Osteocyte (in vitro differentiated cells): Measurements from ENCODE around the gene DNAJB6. TPM values are rescaled to one million over a fixed set of nuclear protein-coding genes. Genes with fewer than 3 reads are reported as not detected.
A peak's percentile ranks its signal among the peaks of the same experiment; 100 is the strongest.

Experiments
- DNase-seq: peaks from one replicate; pipeline ENCODE4 v3.0.0; 2021; ENCODE audit warnings: mixed read lengths; ENCODE audit not compliant: unreplicated experiment; ENCODE audit errors: extremely low spot score
- H3K27ac Mint-ChIP-seq: one replicate; pipeline ENCODE4 v1.8.0; 2021; ENCODE audit warnings: mild to moderate bottlenecking, mixed read lengths; ENCODE audit not compliant: unreplicated experiment
- H3K27me3 Mint-ChIP-seq: one replicate; pipeline ENCODE4 v1.8.0; 2021; ENCODE audit warnings: mixed read lengths; ENCODE audit not compliant: unreplicated experiment
- H3K36me3 Mint-ChIP-seq: one replicate; pipeline ENCODE4 v1.8.0; 2021; ENCODE audit warnings: mixed read lengths; ENCODE audit not compliant: unreplicated experiment
- H3K4me1 Mint-ChIP-seq: one replicate; pipeline ENCODE4 v1.8.0; 2021; ENCODE audit warnings: mixed read lengths; ENCODE audit not compliant: unreplicated experiment
- H3K4me3 Mint-ChIP-seq: one replicate; pipeline ENCODE4 v1.8.0; 2021; ENCODE audit warnings: mild to moderate bottlenecking, moderate library complexity, mixed read lengths; ENCODE audit not compliant: unreplicated experiment
- H3K9me3 Mint-ChIP-seq: one replicate; pipeline ENCODE4 v1.8.0; 2021; ENCODE audit warnings: mixed read lengths; ENCODE audit not compliant: unreplicated experiment
- total RNA-seq: library from RNA; stranded (reverse); gene quantifications from 2 replicates; pipeline ENCODE4 v1.2.1, GENCODE V29; 2021
- TF ChIP-seq, protein P1 (sequence below): fragments of 200-600 bp; sonication (generic); IDR thresholded peaks from 2 replicates; pipeline ENCODE4 v1.5.0; 2021; ENCODE audit warnings: antibody characterized with exemption, mild to moderate bottlenecking, moderate library complexity

The DNAJB6 gene
- total RNA-seq, 1 donor from 2014 or later: 112 TPM

DNA sequence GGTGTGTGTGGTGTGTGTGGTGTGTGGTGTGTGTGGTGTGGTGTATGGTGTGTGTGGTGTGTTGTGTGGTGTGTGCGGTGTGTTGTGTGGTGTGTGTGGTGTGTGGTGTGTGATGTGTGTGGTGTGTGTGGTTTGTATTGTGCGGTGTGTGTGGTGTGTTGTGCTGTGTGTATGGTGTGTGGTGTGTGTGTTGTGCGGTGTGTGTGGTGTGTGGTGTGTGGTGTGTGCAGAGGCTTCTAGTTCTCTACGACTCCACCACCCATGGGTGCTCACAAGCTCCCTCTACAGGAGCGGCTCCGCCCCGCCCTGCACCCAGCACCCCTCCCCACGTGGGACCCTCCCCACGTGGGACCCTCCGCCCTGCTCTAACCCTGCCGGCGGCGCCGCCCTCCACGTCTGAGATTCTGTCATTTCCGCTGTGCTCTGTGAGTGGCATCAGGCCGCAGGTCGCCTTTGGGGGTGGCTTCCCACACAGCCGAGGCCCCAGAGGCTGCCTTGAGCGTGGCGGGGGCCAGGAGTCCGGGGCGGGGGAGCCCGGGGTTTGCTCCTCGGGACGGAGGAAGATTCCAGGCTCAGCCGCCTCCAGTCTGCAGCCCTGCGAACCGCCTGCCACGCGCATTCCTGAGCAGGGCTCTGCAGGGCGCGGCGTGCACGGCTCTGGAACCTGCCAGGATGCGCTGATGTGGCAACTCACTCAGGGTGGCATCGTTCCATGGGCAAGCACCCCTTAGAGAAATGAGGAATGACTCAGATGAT lies 37.0 kb upstream of the DNAJB6 start:
- Mint-ChIP-seq H3K27me3 (no peaks in the 10 kb centered on the region), H3K36me3 (no peaks in the 10 kb centered on the region), H3K9me3 (no peaks in the 10 kb centered on the region), H3K27ac (no peak overlapping the region), H3K4me1 (peaks cover 15% of the 10 kb centered on the region), H3K4me3 (no peak overlapping the region)
- no peak for DNase-seq
- TF ChIP-seq, protein P1, sequence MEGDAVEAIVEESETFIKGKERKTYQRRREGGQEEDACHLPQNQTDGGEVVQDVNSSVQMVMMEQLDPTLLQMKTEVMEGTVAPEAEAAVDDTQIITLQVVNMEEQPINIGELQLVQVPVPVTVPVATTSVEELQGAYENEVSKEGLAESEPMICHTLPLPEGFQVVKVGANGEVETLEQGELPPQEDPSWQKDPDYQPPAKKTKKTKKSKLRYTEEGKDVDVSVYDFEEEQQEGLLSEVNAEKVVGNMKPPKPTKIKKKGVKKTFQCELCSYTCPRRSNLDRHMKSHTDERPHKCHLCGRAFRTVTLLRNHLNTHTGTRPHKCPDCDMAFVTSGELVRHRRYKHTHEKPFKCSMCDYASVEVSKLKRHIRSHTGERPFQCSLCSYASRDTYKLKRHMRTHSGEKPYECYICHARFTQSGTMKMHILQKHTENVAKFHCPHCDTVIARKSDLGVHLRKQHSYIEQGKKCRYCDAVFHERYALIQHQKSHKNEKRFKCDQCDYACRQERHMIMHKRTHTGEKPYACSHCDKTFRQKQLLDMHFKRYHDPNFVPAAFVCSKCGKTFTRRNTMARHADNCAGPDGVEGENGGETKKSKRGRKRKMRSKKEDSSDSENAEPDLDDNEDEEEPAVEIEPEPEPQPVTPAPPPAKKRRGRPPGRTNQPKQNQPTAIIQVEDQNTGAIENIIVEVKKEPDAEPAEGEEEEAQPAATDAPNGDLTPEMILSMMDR: no peak

DNA sequence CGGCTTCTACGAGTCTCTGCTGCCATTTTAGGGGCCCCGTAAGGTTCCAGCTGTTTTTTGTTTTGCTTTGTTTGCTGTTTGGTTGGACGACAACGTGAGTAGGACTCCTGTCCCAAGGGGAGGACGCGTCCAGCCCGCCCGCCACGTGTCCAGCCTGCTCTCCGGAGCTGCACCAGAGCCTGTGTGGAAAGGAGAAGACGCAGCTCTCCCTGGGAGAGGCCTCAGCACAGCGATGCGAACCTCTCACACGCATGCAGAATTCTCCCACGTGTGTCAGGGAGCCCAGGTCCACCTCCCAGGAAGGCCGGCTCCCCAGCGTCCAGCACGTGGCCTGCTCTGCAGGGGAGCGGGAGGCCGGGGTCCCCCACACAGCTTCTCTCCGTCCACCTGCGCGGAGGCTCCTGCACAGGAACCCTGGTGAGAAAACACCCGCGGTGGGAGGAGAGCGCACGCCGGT lies 36.4 kb upstream of the DNAJB6 start:
- no peak for DNase-seq
- Mint-ChIP-seq H3K4me3 (no peak overlapping the region), H3K36me3 (no peaks in the 10 kb centered on the region), H3K9me3 (no peaks in the 10 kb centered on the region), H3K27me3 (no peaks in the 10 kb centered on the region), H3K4me1 (peaks cover 15% of the 10 kb centered on the region), H3K27ac (no peak overlapping the region)
- TF ChIP-seq, protein P1: no peak

DNA sequence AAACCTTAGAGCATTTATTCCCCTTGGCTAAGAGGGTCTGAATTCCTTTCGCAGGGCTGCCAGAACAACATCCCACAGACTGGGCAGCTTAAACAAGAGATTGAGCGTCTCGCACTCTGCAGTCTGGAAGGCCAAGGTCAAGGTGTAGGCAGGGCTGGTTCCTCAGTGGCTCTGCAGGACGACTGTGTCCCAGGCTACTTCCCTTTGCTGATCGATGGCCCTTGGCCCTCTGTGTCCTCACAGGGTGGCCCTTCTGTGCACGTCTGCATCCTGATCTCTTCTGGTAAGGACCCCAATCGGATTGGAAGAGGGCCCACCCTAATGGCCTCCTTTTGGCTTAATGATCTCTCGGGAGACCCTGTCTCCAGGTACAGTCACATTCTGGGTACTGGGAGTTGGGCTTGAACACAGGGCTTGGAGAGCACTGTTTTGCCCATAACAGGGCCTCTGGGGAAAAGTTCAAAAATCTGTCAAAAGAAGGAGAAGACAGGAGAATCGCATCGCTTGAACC lies 35.1 kb upstream of the DNAJB6 start:
- H3K9me3 Mint-ChIP-seq: no peaks in the 10 kb centered on the region
- no peaks in the 10 kb centered on the region for H3K36me3 Mint-ChIP-seq
- H3K27me3 Mint-ChIP-seq: no peaks in the 10 kb centered on the region
- no peak for DNase-seq
- peak overlapping the region; percentile 82 for H3K27ac Mint-ChIP-seq
- H3K4me1 Mint-ChIP-seq: peaks cover 15% of the 10 kb centered on the region
- TF ChIP-seq, protein P1: no peak
- H3K4me3 Mint-ChIP-seq: no peak overlapping the region

DNA sequence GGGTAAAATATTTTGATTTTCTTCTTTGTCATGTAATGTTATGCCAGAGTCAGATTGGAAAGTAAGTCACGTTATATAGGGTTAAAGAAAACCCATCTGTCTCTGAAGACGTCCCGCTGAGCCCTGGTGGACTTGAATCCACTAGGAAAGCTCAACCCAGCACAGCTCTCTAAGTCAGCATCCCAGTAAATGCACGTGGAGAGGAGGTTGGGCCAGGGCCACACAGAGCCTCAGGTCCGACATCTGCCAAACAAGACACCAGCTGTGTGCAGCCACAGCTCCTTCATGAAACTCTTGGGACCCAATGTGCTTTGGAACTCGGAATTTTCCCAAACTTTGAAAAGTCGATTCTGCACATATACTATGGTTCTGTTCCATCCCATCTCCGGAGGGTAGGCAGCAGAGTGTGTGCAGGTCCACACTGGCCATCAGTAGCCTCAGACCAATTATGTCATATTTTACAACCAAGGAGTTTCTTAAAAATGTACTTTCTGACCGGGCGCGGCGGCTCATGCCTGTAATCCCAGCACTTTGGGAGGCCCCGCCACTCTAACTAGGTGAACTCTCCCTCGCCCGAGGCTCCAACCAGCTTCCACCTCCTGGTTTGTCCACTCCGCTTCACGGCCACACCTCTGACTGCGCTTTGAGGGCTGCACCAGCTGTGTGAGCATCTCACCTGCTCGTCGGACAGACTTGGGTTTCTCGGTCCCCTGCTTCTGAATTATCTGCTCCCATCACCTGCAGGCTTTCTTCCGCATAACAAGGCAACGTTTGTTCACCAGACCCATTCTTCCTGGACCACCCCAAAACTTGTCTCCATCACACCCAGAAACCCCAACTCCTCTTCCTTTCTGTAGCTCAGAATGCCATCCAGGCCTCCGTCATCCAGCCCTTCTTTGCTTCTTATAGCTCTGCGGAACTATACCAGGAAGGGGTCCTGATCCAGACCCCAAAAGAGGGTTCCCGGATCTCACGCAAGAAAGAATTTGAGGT lies 29.7 kb upstream of the DNAJB6 start:
- H3K4me1 Mint-ChIP-seq: peaks cover 32% of the 10 kb centered on the region
- TF ChIP-seq, protein P1: no peak

More for the DNA sequence above, 29.7 kb upstream of the DNAJB6 start:
- Mint-ChIP-seq H3K27ac (no peak overlapping the region), H3K9me3 (no peaks in the 10 kb centered on the region), H3K27me3 (no peaks in the 10 kb centered on the region), H3K36me3 (no peaks in the 10 kb centered on the region), H3K4me3 (no peak overlapping the region)
- no peak for DNase-seq
